ENCODE results near the gene NLE1.

DNA sequence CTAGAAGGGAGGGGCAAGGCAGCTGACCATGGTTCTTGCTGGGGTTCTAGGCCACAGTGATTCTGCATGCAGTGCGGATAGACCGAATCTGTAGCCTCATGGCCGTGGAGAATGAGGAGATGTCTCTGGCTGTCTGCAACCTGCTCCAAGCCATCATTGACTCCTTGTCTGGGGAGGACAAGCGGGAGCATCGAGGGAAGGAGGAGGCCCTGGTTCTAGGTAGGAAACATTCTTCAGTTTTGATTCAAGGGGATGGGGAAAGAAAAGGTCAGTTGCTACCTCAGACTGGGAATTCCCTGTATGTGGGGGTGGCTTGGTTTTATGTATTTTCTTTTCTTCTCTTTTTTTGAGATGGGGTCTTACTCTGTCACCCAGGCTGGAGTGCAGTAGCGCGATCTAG is 13.1 kb upstream of the NLE1 start:
- TF ChIP-seq CTCF (IDR thresholded peaks at IDR 0.05), result no peak
- TF ChIP-seq CHD2 (IDR thresholded peaks at IDR 0.05; ENCODE audit: low read length, partially characterized antibody), result no peak
- no peak for TF ChIP-seq EP300 (IDR thresholded peaks at IDR 0.05)
- no peak for TF ChIP-seq HDAC2 (IDR thresholded peaks at IDR 0.05)
- TF ChIP-seq KDM5A (IDR thresholded peaks at IDR 0.05), result no peak
- TF ChIP-seq RAD21 (conservative IDR thresholded peaks at IDR 0.05 in 1 of 2, IDR thresholded peaks at IDR 0.05 in 1 of 2), result no peak
- no peak for TF ChIP-seq POLR2A (IDR thresholded peaks at IDR 0.05; ENCODE audit: low read length)
- TF ChIP-seq MYC (IDR thresholded peaks at IDR 0.05; ENCODE audit: borderline replicate concordance, low read length), result no peak
- no peak for TF ChIP-seq CBX2 (IDR thresholded peaks at IDR 0.05; ENCODE audit: borderline replicate concordance, low read depth)
- TF ChIP-seq MAFK (IDR thresholded peaks at IDR 0.05; ENCODE audit: partially characterized antibody), result no peak
